GM12891 (cell line): ENCODE data around the gene GAS7.

Experiments used
- DNase-seq: peaks from one replicate; pipeline ENCODE4 v3.0.0; 2011; ENCODE audit warnings: low spot score; ENCODE audit not compliant: insufficient read length
- FAIRE-seq: peaks from 2 replicates; lab custom pipeline; 2011; peaks lifted over from hg19 to GRCh38; lab: Jason Lieb, UNC
- PAX5 ChIP-seq: IDR thresholded peaks from 2 replicates; pipeline ENCODE4 v1.6.1; 2011; ENCODE audit warnings: low read length, moderate library complexity, mild to moderate bottlenecking; ENCODE audit not compliant: insufficient read depth, severe bottlenecking
- POLR2A ChIP-seq: IDR thresholded peaks from 2 replicates; pipeline ENCODE4 v1.6.1; 2011; ENCODE audit warnings: low read depth, low read length, control low read depth
- POLR2AphosphoS5 ChIP-seq: IDR thresholded peaks from 2 replicates; pipeline ENCODE4 v1.6.1; 2011; ENCODE audit warnings: low read depth, low read length, control low read depth
- POU2F2 ChIP-seq: IDR thresholded peaks from 2 replicates; pipeline ENCODE4 v1.6.1; 2011; ENCODE audit warnings: low read depth, mild to moderate bottlenecking, control low read depth, low read length, moderate library complexity
- SPI1 ChIP-seq: IDR thresholded peaks from 2 replicates; pipeline ENCODE4 v1.6.1; 2011; ENCODE audit warnings: low read depth, low read length, control low read depth
- TAF1 ChIP-seq: IDR thresholded peaks from 2 replicates; pipeline ENCODE4 v1.6.1; 2011; ENCODE audit warnings: low read depth, low read length, control low read depth

The GAS7 gene

DNA sequence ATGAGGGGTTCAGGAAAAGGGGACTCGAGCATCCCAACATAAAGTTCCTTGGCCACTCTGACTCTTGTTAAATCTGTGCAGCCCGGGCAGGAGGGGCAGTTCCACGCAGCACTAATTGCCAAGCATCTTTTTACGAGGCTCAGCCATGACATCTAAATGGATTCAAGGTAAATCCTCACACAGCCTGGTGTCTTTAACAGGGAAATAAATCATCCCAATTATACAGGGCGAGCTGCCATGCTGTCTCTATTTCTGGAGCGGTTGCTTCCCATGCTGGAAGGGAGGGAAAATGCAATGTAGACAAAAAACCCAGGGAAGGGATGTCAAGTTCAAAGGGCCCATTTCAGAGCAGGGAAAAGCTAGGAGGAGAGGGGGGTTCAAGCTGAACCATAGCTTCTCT lies 110.0 kb downstream of the GAS7 start:
- no peak for TF ChIP-seq POLR2AphosphoS5
- no peak for TF ChIP-seq POLR2A
- TF ChIP-seq POU2F2: no peak
- FAIRE-seq: no peak

DNA sequence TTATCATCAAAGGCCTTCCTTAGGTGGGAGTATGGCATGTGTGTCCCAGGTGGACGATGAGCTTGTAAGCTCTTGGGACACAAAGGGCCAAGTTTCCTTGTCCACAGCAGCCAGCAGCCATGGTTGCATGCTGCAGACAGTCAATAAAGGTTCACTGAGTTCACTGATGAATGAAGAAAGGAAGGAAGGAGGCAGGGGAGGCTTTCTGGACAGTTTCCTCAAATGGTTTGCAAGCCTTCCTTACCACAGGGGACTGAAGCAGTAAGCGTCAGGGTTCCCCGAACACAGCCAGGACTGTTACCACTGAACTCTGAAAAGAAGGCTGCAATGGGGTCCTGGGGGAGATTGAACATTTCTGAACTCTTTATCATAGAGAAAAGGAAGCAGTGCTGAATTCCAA lies 111.1 kb downstream of the GAS7 start:
- DNase-seq (no peak), FAIRE-seq (no peak)
- TF ChIP-seq POLR2AphosphoS5: no peak
- no peak for TF ChIP-seq TAF1
- no peak for TF ChIP-seq SPI1

More for the DNA sequence above, 110.0 kb downstream of the GAS7 start:
- no peak for DNase-seq

DNA sequence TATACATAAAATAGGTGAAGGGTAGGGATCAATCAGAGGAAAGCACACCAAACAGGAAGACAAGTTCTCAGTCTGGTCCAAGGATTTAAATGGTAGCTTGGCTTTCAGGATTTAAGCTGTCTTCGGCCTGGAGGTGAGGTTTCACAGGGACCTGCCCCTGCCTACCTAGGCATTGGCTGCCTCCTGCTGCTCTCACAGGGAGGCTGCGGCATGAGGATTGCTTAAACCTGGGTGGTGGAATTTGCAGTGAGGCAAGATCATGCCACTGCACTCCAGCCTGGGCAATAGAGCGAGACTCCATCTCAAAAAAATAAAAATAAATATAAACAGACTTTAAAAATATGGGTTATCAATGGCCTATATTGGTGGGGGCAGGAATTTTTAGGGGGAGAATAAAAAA lies 114.5 kb downstream of the GAS7 start:
- DNase-seq: no peak
- no peak for FAIRE-seq
- TF ChIP-seq POLR2AphosphoS5 (no peak), PAX5 (no peak), POLR2A (no peak), SPI1 (no peak), POU2F2 (no peak), TAF1 (no peak)

DNA sequence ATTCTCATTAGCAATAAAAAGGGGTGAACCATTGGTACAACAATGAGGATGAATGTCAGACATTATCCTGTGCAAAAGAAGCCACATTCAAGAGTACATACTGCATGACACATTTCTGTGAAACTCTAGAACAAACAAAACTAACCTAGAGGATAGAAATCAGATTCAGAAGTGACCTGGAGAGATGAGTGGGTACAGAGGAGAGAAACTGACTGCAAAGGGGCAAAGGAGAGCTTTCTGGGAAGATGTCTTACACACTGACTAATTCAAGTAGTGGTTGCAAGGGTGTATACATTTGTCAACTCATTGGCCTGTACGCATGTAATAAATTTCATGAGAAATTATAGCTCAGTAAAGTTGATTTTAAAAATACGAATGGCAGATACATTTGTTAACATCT lies 115.6 kb downstream of the GAS7 start:
- peak; percentile 5 for FAIRE-seq
- TF ChIP-seq SPI1: no peak
- no peak for TF ChIP-seq PAX5
- no peak for TF ChIP-seq POLR2A
- TF ChIP-seq POU2F2: no peak
- no peak for TF ChIP-seq POLR2AphosphoS5
- no peak for DNase-seq

DNA sequence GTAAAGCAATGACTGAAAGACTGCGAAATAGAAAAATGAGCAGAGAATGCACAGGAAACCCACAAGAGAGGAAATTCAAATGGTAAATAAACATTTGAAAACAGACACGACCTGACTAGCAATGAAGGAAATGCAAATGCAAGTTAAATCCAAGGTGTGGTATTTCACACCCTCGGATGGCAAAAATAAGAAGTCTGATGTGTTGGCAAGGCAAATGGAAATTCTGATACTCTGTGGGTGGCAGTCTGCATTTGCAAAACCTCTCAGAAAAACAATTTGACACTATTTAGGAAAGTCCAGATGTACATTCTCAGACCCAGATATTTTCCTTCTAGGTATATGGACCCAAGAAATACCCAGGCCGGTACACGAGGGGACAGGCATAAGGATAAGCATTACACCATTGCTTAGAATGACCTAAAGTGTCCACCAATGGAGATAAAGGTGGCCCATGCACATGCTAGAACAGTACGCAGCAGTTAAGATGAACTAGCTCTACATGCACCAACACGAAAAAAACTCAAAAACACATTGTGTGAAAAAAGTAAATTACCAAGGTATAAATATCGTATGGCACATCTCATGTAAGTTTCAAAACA lies 116.7 kb downstream of the GAS7 start:
- DNase-seq: no peak
- FAIRE-seq: peak; percentile 16
- no peak for TF ChIP-seq POLR2AphosphoS5
- no peak for TF ChIP-seq PAX5
- TF ChIP-seq SPI1: no peak

DNA sequence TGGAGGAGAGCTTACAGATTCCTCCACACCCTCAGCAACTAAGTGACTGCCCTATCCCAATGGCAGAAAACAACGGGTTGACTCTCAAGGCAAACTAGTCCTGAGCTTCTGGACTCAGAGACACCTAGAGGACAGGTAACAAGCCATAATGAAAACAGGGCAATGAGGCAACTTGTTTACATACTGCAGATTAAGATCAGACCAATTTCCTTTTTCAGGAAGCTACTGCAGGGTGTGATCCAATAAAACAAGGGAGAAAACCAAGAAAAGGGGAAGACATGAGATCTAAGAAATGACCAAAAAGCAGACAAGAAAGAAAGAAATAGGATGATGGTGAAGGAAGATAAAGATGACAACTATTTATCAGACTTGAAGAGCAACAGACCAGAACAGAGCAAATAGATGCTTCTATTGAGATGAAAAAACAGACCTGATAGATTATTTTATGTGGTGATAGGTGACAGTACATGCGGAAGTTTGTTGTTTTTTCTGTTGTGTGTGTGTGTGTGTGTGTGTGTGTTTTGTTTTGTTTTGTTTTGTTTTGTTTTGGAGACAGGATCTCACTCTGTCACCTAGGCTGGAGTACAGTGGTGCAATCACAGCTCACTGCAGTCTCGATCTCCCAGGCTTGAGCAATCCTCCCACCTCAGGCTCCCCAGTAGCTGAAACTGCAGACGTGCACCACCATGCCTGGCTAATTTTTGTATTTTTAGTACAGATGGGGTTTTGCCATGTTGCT lies 120.7 kb downstream of the GAS7 start:
- FAIRE-seq (peak; percentile 80), DNase-seq (no peak)
- TF ChIP-seq TAF1: no peak

DNA sequence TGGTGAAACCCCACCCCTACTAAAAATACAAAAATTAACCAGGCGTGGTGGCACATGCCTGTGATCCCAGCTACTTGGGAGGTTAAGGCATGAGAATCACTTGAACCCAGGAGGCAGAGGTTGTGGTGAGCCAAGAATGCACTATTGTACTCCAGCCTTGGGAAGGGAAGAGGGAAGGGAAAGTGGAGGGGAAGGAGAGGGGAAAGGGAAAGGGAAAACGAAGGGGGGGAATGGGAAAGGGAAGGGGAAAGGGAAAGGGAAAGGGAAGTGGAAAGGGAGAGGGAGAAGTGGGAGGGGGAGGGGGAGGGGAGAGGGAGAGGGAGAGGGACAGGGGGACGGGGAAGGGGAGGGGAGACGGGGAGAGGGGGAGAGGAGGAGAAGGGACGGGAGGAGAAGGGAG lies 122.5 kb downstream of the GAS7 start:
- FAIRE-seq: no peak
- DNase-seq: no peak
- no peak for TF ChIP-seq POLR2AphosphoS5
- TF ChIP-seq SPI1: no peak
- TF ChIP-seq POLR2A: no peak
- TF ChIP-seq TAF1: no peak
- no peak for TF ChIP-seq PAX5
- no peak for TF ChIP-seq POU2F2

DNA sequence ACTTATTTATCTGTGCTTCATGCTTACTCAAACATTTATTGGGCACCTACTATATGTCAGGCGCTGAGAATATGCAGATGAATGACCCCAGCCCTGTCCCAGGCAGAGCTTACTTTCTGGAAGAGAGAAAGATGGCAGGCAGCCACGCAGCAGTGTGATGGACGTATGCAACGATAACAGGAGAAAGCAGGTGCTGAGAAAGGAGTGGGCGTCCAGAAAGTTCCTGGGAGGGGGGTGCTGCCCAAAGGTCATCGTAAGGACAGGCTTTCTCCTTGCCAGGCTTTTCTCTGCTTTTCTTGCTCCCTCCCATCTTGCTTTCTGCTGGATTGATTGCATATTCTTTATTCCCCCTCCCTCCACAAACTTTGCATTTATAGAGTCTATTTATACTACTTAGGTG lies 124.5 kb downstream of the GAS7 start:
- no peak for FAIRE-seq
- DNase-seq: no peak
- TF ChIP-seq POLR2A: no peak
- TF ChIP-seq TAF1: no peak
- no peak for TF ChIP-seq PAX5
- no peak for TF ChIP-seq POLR2AphosphoS5
- no peak for TF ChIP-seq POU2F2
- TF ChIP-seq SPI1: no peak

DNA sequence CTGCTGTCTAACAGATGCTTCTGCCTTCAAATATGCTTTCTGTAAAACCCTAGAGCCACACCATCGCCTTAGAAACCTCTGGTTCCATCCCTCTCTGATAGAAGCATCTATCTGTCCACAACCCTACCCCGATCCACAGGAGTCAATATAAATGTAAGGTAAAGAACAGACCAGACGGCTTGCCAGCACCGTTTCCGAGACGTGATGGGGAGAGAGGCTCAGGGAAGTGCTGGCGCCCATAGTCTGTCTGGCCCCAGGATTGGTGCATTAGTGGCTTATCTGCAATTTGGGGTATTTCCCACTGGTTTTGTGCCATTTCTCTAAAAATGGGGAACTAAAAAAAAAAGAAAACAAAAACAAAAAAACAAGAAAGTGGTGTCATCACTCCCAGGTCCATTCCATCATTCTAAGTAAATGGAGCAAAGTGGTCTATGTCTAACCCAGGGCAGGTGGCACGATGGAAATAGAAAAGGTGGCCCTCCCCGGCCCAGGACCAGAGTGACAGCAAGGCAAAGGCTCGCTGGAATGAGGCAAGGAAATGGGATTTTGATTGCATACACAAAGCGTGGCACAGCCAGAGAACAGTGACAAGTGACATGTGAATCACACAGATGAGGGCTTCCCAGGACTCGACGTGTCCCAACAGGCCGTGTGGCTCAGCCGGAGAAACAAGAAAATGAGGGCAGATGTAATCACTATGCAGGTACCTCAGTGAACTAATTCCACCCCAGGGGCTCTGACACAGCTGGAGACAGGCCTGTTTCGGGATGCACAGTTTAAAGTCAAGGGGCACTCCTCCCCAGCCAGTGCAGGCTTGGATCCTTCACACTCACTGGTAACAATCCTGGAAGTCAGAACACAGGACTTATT lies 125.6 kb downstream of the GAS7 start:
- peak; percentile 5 for FAIRE-seq
- TF ChIP-seq POLR2A (no peak), TAF1 (no peak), POU2F2 (no peak), POLR2AphosphoS5 (no peak), SPI1 (no peak), PAX5 (no peak)

DNA sequence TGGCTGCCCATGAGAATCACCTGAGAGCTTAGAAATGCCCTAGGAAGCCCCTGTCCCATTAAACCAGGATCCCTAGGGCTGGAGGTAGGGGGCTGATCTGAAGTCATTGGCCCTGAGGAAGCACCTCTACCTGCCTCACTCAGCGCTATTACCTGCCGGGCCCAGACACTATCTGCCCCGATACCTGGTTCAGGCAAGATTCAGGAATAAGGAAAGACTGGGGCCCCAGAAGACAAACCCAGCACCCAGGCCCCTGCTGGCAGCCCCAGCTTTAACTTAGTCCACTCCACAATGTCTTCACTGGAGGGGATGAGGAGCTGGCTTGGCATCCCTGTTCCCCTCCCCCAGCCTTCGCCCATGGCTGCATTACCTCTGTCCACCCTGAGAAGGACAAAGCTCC lies 126.3 kb downstream of the GAS7 start:
- DNase-seq: no peak
- no peak for TF ChIP-seq POLR2A
- no peak for TF ChIP-seq POU2F2
- no peak for TF ChIP-seq SPI1
- no peak for TF ChIP-seq TAF1
- no peak for TF ChIP-seq PAX5
- no peak for TF ChIP-seq POLR2AphosphoS5
- no peak for FAIRE-seq

More for the DNA sequence above, 125.6 kb downstream of the GAS7 start:
- DNase-seq: no peak
